Dedifferentiated amniotic fluid mesenchymal stem cell (primary cell): ENCODE measurements around the gene BCAT1.
A peak's percentile ranks its signal among the peaks of the same experiment; 100 is the strongest.
"Not testable (repeated sequence)": the region's sequence is repeated elsewhere in the genome, so short reads cannot be mapped to it uniquely, and the experiment has no call there.

ENCODE experiments used
- DNase-seq: peaks from one replicate; pipeline ENCODE4 v3.0.0-alpha.2; 2016; ENCODE audit errors: extremely low spot score

BCAT1 gene

DNA sequence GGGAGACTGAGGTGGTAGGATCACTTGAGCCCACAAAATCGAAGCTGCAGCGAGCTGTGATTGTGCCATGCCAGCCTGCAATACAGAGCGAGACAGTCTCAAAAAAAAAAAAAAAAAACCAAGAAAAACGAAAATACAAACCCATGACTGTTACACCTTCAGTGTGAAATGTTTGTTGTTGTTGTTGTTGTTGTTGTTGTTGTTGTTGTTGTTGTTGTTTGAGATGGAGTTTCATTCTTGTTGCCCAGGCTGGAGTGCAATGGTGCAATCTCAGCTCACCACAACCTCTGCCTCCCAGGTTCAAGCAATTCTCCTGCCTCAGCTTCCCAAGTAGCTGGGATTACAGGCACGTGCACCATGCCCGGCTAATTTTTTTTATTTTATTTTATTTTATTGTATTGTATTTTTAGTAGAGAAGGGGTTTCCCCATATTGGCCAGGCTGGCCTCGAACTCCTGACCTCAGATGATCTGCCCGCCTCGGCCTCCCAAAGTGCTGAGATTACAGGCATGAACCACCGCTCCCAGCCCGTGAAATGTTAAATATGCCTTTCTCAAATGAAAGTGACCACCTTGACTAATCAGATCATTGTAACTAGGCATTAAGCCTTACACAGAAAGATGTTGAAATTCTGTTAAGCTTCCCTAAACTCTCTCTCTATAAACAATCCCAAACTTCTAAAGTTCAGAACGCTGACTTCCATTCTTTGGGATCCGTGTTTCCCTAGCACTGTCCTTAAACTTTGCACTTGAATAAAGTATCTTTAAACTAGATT, 20.2 kb downstream of the BCAT1 start:
- not testable (repeated sequence) for DNase-seq

DNA sequence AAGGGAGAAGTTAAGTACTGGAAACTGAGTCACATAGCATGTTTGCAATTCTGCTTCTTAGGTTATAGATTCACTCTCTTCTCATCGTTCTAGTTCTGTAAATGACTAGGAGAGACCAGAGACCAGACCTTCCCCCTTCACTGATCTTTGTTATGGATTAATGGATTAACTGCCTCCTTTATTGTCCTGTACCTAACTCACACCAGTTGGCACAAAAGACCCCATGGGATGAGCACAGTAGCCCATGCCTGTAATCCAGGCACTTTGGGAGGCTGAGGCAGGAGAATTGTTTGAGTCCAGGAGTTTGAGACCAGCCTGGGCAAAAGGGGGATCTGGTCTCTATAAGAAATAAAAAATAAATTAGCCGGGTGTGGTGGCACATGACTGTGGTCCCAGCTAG, 20.8 kb downstream of the BCAT1 start:
- DNase-seq, result no peak

DNA sequence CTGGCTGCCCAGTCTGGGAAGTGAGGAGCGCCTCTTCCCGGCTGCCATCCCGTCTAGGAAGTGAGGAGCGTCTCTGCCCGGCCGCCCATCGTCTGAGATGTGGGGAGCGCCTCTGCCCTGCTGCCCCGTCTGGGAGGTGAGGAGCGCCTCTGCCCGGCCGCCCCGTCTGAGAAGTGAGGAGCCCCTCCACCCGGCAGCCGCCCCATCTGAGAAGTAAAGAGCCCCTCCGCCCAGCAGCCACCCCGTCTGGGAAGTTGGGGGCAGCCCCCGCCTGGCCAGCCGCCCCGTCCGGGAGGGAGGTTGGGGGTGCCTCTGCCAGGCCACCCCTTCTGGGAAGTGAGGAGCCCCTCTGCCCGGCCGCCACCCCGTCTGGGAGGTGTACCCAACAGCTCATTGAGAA, 22.8 kb downstream of the BCAT1 start:
- DNase-seq, result not testable (repeated sequence)

- no peak for DNase-seq
Observed at GRCh38 chr12:24922090-24922489, 26.8 kb downstream of the BCAT1 start.

DNA sequence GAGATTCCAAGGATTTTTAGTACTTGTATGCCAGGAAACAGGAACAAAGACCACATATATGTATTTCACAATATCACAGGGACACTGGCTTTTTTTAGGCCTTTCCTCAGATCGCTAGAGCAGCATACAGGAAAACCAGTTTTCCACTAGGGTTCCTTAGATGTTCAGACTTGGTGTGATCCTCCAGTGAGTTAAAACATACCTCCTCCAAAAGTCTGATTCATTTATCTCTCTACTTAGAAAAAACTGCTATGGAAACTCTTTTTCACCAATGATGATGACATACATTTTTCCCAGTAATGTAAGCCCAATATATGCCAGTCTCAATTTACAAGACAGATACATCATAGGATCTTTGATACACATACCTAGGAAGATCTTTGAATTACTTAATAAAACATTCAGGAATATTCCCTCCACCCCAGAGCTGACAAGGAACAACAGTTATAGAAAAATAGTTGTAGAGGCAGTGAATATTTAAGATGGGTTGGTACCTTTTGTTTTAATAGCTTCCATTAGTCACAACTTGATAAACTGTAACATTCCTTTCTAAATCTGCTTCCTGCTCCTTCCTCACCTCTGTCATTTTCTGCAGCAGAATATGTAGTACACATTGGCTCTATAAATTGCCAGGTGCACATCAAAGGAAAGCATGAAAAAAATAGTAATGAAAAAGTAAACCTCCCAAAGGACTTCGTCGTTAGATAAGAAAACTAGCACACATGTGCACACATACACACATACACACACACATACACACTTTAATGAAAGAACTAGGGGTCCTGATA, 27.5 kb downstream of the BCAT1 start:
- DNase-seq, result peak; percentile 53

DNA sequence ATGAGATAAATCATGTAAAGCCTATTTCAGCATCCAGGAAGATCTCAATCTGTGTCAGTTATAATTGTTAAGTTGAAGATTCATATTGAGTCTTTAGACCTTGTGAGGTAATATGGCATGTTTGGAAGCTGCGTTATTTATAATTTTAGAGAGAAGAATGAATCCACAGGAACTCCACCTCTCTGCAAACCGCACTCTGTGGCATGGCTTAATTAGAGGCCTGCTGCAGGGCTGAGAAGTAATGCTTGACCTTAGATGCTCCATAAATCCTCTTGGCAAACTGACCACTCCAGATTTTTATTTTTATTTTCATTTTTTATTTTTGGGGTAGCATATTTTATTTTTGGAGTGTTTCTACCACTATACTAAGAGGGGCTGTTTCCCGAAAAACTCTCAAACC, 28.8 kb downstream of the BCAT1 start:
- DNase-seq, result no peak

DNA sequence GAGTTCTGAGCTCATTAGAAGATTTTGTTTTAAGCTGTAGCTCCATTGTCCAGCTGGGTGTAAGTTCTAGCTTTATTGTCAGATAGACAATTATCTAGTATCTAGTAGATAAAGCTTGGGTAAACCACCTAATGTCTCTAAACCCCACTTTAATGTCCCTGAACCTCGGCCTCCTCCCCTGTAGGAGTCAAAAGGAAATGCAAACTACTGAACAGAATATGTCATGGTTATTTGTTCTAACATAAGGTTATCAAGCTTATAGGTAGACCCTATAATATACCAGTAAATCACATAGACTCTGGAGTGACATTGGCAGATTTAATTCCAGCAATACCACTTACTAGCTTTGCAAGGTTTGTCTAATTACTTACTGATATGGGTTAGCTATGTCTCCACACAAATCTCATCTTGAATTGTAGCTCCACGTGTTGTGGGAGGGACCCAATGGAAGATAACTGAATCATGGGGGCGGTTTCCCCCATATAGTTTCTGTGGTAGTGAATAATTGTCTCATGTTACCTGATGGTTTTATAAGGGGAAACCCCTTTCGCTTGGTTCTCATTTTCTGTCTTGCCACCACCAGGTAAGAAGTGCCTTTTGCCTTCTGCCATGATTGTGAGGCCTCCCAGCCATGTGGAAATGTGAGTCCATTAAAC, 29.4 kb downstream of the BCAT1 start:
- DNase-seq, result no peak

GRCh38 chr12:24918596-24918995, 30.3 kb downstream of the BCAT1 start:
- DNase-seq, result no peak

- DNase-seq, result no peak
Observed at GRCh38 chr12:24915501-24915900, 33.4 kb downstream of the BCAT1 start.

GRCh38 chr12:24913953-24914352, 34.9 kb downstream of the BCAT1 start:
- no peak for DNase-seq

DNA sequence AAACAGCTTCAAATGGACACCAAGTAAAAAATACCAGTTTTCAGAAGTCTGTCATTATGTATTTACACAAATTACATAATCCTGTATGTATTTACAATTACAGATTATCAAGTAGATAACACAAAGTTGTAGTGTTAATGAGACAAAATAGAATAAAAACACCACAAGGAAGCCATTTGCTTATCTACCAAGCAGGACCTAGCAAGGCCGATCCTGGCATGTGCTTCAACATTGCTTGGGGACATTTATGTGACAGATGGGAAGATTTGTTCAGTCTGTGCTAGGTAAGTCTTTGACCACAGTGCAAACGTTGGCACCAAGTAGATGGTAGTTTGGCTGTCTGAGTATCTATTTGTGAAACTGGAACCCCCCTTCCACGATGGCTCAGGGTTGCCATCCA, 35.8 kb downstream of the BCAT1 start:
- no peak for DNase-seq

DNA sequence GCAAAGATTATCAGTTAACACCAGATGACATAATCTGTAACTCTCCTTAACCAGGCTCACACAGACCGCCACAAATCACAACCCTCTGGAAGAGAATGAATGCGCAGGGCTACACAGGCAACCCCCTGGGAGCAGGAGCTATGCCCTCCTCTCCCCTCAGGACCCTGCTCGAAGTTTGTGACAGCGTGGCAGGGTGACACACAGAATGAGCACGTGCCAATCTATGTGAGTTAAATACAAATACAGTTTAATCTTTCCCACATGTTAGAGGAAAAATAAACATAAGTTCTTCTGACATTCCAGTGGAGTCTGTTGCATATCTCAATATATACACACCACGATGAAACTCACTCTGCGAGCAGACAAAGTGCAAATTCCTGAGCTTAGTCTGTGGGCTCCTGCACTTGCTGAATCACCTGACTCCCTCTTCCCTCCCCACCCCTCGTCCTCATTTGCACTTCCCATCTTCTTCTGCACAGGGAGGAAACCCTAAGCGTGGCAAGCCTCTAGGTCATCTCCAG, 37.6 kb downstream of the BCAT1 start:
- peak; percentile 90 for DNase-seq

GRCh38 chr12:24910192-24910591, 38.7 kb downstream of the BCAT1 start:
- DNase-seq, result not testable (repeated sequence)

- DNase-seq, result peak; percentile 47
Observed at GRCh38 chr12:24909667-24910066, 39.2 kb downstream of the BCAT1 start.

GRCh38 chr12:24907464-24907863, 41.4 kb downstream of the BCAT1 start:
- no peak for DNase-seq

DNA sequence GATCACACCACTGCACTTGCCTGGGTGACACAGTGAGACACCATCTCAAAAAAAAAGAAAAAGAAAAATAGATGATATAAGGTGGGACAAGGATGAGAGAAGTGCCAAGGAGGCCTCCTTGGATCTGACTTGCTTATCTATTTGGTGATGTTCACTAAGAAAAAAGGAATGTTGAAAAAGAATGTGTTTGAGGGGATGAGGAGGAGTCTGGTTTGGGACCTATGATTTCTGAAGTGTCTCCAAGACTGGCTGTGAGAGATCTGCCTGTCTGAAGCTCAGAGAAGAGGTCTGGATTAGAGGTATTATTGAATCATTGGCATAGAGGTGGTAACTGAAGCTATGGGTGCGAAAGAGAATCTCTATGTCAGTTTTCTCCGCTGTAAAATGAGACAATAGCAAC, 42.8 kb downstream of the BCAT1 start:
- DNase-seq, result no peak

GRCh38 chr12:24905431-24905830, 43.5 kb downstream of the BCAT1 start:
- DNase-seq, result no peak

GRCh38 chr12:24904871-24905270, 44.0 kb downstream of the BCAT1 start:
- DNase-seq, result no peak

DNA sequence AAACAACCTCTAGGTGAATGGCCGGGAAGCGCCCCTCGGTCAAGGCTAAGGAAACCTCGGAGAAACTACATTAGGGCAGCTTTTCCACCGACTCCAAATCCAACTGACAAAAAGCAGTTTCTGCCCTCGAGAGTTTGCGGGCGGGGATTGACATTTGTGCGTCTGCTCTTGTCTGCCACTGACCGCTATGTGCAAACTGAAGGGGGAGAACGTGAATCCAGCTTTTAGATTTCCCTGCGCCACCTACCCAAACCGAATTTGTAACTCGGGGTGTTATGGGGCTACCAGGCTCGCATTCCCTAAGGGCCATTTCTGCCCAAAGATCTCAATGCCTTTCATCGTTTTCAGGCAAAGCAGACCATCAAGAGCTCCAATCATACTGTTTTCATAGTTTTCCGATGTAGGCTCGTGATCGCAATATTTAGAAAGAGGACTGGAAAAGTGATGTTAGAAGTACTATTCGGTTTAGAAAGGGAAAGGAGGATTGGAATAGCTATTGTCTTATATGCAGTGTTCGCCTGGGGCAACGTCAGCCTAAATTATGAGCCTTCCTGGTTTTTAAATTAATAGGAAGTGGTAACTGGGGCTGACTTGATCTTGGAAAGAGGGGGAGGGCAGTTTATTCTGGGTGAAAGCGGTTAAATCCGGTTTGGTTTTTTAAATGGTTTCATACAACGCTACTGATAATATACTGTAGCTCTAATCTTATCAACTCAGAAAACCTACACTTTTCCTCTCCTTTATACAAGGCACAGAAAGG, 45.4 kb downstream of the BCAT1 start:
- DNase-seq, result no peak

- DNase-seq, result no peak
Observed at GRCh38 chr12:24902511-24903328, 46.2 kb downstream of the BCAT1 start.
